SK-N-MC (cell line): Measurements from ENCODE around the gene CFAP44.

Experiments used
- DNase-seq: peaks from one replicate; pipeline ENCODE4 v3.0.0-alpha.2; 2011; ENCODE audit warnings: low read depth, low spot score
- H3K27ac ChIP-seq: fragments of 200-600 bp; sonication (generic); 2 replicates; pipeline ENCODE4 v1.5.1; 2016; ENCODE audit warnings: mixed run types
- H3K36me3 ChIP-seq: fragments of 200-600 bp; sonication (generic); 2 replicates; pipeline ENCODE4 v1.6.1; 2017; ENCODE audit warnings: antibody characterized with exemption, low read length, mixed read lengths; ENCODE audit not compliant: insufficient read depth
- H3K4me3 ChIP-seq: fragments of 200-600 bp; sonication (generic); 2 replicates; pipeline ENCODE4 v1.5.1; 2016
- H3K9ac ChIP-seq: fragments of 200-600 bp; sonication (generic); 2 replicates; pipeline ENCODE4 v1.8.0; 2017; ENCODE audit warnings: mixed run types, mixed read lengths; ENCODE audit not compliant: insufficient read length
- H3K9me3 ChIP-seq: fragments of 200-600 bp; sonication (generic); 2 replicates; pipeline ENCODE4 v1.6.1; 2017; ENCODE audit warnings: low read depth, mild to moderate bottlenecking, antibody characterized with exemption, low read length, moderate library complexity, mixed read lengths
- EZH2 ChIP-seq: fragments of 200-600 bp; sonication (generic); IDR thresholded peaks from one replicate; pipeline ENCODE4 v1.6.1; 2017; ENCODE audit warnings: antibody characterized with exemption
- FOXP2 ChIP-seq: optimal IDR thresholded peaks from 2 replicates; pipeline ENCODE3; 2011; ENCODE audit warnings: mild to moderate bottlenecking, moderate library complexity; ENCODE audit not compliant: insufficient read depth; ENCODE audit errors: extremely low read length, control extremely low read depth
- POLR2AphosphoS5 ChIP-seq: IDR thresholded peaks from 2 replicates; pipeline ENCODE4 v1.6.1; 2012; ENCODE audit warnings: mild to moderate bottlenecking, low read depth, low read length, borderline replicate concordance

The CFAP44 gene

GRCh38 chr3:113454057-113454456 lies 12.8 kb upstream of the CFAP44 start:
- peak; percentile 22 for DNase-seq
- H3K4me3 ChIP-seq = peak overlapping the region; percentile 10; the same call in 1 of the 2 replicates
- no peaks in the 10 kb centered on the region for H3K9me3 ChIP-seq
- H3K9ac ChIP-seq = no peak overlapping the region
- peak overlapping the region; percentile 82; the same call in 1 of the 2 replicates for H3K27ac ChIP-seq
- TF ChIP-seq POLR2AphosphoS5 (no peak), FOXP2 (no peak), EZH2 (no peak)
- H3K36me3 ChIP-seq = peaks cover 18% of the 10 kb centered on the region

GRCh38 chr3:113450911-113451310 lies 9.6 kb upstream of the CFAP44 start:
- no peak for TF ChIP-seq FOXP2
- TF ChIP-seq EZH2 = no peak
- TF ChIP-seq POLR2AphosphoS5 = no peak
- H3K9me3 ChIP-seq = no peaks in the 10 kb centered on the region
- no peak overlapping the region for H3K27ac ChIP-seq
- H3K36me3 ChIP-seq = peaks cover 14% of the 10 kb centered on the region
- no peak for DNase-seq
- H3K4me3 ChIP-seq = no peak overlapping the region
- no peak overlapping the region for H3K9ac ChIP-seq

- no peak overlapping the region for H3K4me3 ChIP-seq
- no peak overlapping the region for H3K9ac ChIP-seq
- no peaks in the 10 kb centered on the region for H3K9me3 ChIP-seq
- DNase-seq = no peak
- TF ChIP-seq FOXP2 (no peak), EZH2 (no peak)
- H3K27ac ChIP-seq = no peak overlapping the region
- no peaks in the 10 kb centered on the region; the same call in 1 of the 2 replicates for H3K36me3 ChIP-seq
Measured at GRCh38 chr3:113439606-113440005, 1.7 kb downstream of the CFAP44 start.

DNA sequence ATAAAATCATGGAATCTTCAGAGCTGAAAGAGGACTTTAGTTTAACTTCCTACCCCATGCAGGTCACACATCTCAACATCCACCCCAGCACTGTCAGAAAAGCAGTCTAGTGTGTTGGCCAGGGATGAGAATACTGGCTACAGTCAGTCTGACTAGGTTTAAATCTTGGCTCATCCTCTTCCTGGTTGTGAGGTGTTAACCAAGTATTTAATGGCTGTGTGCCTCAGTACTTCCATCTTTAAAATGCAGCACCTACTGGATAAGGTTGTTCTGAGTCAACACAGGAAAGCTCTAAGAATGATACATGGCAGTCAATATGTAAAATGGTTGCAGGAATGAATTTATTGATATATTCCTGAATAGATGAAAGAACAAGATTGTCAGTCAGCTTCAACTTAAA lies 3.1 kb downstream of the CFAP44 start:
- H3K27ac ChIP-seq = no peak overlapping the region
- H3K9me3 ChIP-seq = no peaks in the 10 kb centered on the region
- DNase-seq = no peak
- no peak overlapping the region for H3K9ac ChIP-seq
- TF ChIP-seq EZH2 = no peak
- TF ChIP-seq POLR2AphosphoS5 = no peak
- no peak for TF ChIP-seq FOXP2
- no peaks in the 10 kb centered on the region; the same call in 1 of the 2 replicates for H3K36me3 ChIP-seq
- no peak overlapping the region for H3K4me3 ChIP-seq

GRCh38 chr3:113437411-113437810 lies 3.9 kb downstream of the CFAP44 start:
- Histone ChIP-seq H3K9ac (no peak overlapping the region), H3K4me3 (no peak overlapping the region), H3K27ac (no peak overlapping the region), H3K9me3 (no peaks in the 10 kb centered on the region), H3K36me3 (no peaks in the 10 kb centered on the region; the same call in 1 of the 2 replicates)
- no peak for TF ChIP-seq FOXP2
- TF ChIP-seq EZH2 = no peak
- TF ChIP-seq POLR2AphosphoS5 = no peak
- DNase-seq = no peak

DNA sequence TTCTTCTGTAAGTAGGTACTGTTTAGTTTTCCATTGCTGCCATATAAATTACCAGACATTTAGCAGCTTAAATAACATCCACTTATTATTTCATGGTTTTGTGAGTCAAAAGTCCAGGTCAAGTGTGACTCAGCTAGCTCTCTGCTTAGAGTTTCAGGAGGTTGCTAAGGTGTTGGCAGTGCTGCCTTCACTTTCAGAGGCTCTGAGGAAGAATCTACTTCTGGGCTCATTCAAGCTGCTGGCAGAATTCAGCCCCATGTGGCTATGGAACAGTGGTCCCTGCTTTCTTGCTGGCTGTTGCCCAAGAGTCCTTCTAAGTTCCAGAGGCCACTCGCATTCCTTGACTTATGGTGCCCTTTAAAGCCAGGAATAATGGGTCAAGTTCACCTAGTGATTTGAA lies 4.5 kb downstream of the CFAP44 start:
- no peak for DNase-seq
- H3K27ac ChIP-seq = no peak overlapping the region
- no peaks in the 10 kb centered on the region for H3K9me3 ChIP-seq
- TF ChIP-seq EZH2 = no peak
- no peak for TF ChIP-seq POLR2AphosphoS5
- no peak for TF ChIP-seq FOXP2
- no peak overlapping the region for H3K4me3 ChIP-seq
- H3K36me3 ChIP-seq = no peaks in the 10 kb centered on the region; the same call in 1 of the 2 replicates
- no peak overlapping the region for H3K9ac ChIP-seq

DNA sequence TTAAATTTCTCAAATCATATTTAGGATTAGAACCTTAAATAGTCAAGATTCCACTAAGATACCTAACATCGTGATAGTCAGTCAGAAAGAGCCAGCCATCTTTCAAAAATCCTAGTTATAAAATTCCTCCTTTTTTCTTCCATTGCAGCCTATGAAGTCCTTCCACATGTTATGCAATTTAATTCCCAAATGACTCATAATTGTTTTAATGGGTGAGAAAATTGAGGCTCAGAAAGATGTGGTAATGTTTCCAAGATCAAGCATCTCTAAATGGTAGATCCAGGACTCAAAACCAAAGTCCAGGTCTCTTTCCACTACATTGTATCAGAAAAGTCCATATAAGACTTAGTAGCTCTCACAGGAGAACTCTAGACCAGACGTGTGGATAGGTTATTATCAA lies 9.5 kb downstream of the CFAP44 start:
- Histone ChIP-seq H3K4me3 (no peak overlapping the region), H3K27ac (no peak overlapping the region), H3K36me3 (peaks cover 7% of the 10 kb centered on the region), H3K9me3 (no peaks in the 10 kb centered on the region), H3K9ac (no peak overlapping the region)
- no peak for DNase-seq
- TF ChIP-seq EZH2 = no peak
- TF ChIP-seq POLR2AphosphoS5 = no peak
- TF ChIP-seq FOXP2 = no peak

DNA sequence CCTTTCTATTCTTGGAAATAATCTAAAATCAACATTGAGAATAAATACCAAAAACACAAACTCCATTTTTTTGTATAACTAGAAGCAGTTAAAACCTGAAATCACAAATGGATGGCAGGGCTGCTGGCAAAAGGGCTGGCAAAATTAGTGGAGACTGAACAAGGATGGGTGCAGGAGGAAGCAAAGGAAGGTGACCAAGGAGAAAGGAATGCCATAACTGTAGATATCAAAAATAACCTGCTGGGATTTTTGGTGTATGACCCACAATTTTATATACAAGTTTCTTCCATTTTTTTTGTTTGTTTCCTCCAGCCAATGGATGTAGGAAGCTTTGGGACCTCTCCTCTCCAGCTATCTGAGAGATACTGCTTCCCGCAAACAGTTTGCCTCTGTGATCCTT lies 12.7 kb downstream of the CFAP44 start:
- H3K4me3 ChIP-seq = no peak overlapping the region
- no peak for DNase-seq
- no peak overlapping the region for H3K27ac ChIP-seq
- H3K9me3 ChIP-seq = no peaks in the 10 kb centered on the region
- H3K9ac ChIP-seq = no peak overlapping the region
- TF ChIP-seq EZH2 = no peak
- TF ChIP-seq FOXP2 = no peak
- TF ChIP-seq POLR2AphosphoS5 = no peak
- H3K36me3 ChIP-seq = peaks cover 25% of the 10 kb centered on the region

DNA sequence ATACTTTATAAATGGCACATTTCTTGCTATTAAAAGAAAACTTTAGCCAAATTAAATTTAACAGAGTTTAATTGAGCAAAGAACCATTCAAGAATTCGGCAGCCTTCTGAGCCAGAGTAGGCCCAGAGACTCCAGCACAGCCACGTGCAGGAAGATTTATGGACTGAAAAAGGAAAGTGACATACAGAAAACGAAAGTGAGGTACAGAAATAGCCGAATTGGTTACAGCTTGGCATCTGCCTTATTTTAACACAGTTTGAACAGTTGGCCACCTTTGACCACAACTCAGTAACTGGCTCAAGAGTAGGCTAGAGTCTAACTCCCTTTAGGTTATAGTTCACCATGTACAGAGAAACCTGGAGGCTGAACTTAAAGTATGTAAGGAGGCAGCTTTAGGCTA lies 17.6 kb downstream of the CFAP44 start:
- H3K4me3 ChIP-seq = no peak overlapping the region
- no peak overlapping the region for H3K9ac ChIP-seq
- H3K27ac ChIP-seq = no peak overlapping the region
- DNase-seq = no peak
- TF ChIP-seq FOXP2 (no peak), POLR2AphosphoS5 (no peak), EZH2 (no peak)
- no peaks in the 10 kb centered on the region for H3K9me3 ChIP-seq
- peaks cover 25% of the 10 kb centered on the region for H3K36me3 ChIP-seq
